Amniotic stem cell (primary cell): ENCODE measurements around the gene GPR139.

ENCODE experiments used
- DNase-seq: peaks from one replicate; lab custom pipeline; 2025; lab: John Stamatoyannopoulos, UW

GPR139 gene

DNA sequence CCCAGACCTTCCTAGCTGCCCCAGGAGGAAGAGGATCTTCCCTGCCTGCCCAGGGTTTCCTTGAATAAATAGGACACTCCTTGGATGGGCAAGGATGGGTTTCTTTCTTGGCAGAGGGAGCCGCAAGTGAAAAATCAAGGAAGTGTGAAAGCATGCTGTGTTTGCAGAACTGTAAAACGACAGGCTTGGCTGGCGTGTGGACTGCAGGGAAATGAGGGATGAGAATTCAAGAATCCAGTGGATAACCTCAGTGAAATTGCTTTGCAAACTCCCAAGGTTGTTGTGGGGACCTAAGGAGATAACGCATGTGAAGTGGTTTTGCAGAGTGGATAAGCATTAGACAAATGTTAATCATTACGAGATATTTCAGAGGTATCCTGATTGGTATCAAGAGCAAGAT lies 20.4 kb downstream of the GPR139 start:
- no peak for DNase-seq

DNA sequence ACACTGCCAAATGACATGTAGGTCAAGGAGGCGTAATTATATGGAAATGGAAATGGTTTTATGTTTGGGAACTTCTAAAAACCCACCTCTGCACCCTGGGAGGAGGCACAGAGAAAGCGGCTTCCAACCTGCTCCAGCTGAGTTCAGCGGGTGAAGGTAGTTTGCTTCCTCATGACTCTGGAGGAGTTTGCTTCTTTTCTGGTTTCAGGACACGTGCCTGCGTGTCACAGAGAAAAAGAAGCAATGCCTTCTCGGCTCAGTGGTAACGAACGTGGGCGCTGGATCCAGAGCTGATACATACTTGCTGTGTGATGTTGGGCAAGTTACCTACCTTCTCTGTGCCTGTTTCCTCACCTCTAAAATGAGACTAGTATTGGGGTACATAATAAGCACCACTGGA lies 22.1 kb downstream of the GPR139 start:
- no peak for DNase-seq

DNA sequence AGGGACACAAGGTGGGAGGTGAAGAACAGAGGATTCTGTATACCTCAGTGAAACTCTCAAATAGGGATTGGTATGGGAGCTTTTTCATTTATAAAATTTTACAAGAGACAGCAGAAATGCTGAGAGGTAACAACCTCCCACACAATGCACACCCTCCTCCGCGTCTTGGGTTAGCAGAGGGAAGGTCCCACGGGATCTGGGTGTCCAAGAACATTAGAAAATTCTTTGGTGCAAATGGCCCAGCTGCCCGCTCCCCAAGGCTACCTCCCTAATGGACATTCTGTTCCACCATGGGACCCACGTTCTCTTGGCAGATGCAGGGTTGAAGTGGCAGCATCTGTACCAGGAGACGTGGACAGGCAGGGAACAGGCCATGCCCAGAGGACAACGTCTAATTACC lies 22.5 kb downstream of the GPR139 start:
- DNase-seq: no peak

- no peak for DNase-seq
These were observed 23.9 kb downstream of the GPR139 start for GRCh38 chr16:20049831-20050230.

GRCh38 chr16:20045886-20046285 lies 27.8 kb downstream of the GPR139 start:
- no peak for DNase-seq

DNA sequence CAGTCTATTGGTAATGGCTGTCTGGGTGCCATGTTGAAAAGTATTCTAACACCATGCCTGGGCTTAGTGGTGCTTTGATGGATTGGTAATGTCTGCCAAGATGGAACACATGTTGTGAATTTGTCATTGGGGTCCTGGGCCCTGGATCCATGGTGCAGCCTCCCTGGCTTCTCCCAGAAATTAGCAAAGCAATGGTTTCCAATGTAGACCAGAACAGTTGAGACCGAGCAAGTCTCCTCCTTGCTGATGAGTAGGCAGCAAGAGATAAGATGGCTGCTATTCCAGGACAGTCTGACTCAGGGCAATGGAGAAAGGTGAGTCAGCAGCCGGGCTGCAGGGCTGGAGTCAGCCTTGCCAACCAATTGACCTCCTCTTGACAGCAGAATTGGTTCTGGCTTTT lies 30.8 kb downstream of the GPR139 start:
- DNase-seq: no peak

GRCh38 chr16:20041924-20042596 lies 31.6 kb downstream of the GPR139 start:
- no peak for DNase-seq

- DNase-seq: no peak
These were observed 33.7 kb downstream of the GPR139 start for GRCh38 chr16:20040011-20040410.

DNA sequence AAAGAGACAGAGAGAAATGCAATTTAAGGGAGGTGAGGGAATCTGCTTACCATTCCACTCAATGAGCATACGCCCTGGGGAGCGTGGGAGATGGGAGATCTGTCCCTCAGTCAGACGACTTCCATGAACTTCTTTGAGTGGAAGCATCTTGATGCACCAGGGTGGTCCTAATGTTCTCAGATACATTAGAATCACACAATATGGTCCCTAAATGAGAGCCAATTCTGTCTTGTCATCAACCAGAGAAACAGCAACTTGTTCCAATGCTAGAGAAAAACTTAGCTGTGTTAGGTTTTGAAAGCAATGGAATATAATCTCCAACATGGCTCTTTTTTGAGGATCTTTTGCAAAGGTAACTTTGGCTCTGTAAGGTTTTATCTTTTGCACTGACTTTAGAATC lies 44.1 kb downstream of the GPR139 start:
- no peak for DNase-seq

DNA sequence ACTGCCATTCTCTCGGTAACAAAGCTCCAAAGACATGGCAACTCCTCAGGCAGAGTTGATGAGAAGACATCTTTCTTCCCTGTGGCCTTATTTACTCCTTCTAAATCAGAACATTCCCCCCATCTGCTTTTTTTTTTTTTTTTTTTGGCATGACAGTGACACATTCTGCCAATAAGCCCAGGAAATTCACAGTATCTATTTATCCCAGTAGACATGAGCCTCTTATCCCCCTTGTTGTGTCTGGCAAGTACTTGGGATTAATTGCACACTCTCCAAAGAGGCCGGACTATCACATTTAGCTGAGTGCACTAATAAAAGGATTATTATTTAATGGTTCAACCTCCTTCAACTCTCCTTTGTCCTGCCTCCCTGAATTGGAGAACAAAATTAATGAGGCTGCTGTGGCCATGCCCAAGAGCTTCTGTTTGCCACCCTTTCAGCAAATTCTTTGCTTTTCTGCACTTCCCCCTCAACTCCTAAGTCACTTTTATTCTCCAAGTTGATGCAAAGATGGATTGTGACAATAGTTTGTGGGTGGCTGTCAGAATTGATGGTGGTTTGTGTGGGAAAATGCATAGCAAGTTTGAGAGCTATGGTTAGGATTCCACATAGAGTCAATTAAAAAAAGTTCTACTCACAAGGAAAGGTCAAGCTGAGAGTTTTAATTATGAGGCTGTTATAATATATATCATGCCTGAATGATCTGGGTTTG lies 47.2 kb downstream of the GPR139 start:
- no peak for DNase-seq

DNA sequence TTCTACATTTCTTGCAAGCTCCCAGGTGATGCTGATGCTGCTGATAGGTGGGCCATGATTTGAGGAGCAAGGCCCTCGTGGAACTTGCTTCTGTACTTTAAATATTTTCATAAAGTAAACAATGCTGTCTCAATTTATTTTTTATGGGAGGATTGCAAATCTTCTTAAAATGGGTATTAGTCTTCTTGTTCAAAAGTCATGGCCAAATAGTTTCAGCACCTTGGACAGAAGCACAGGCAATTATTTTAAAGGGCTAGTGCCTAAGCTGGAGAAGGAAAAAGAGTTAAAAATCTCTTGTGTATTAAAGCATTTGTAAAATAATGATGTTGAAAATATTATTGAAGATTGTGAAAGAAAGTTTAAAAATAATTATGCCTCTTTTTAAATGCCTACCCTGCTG lies 50.5 kb downstream of the GPR139 start:
- DNase-seq: no peak

- DNase-seq: no peak
These were observed 52.7 kb downstream of the GPR139 start for GRCh38 chr16:20020976-20021375.

GRCh38 chr16:20020083-20020482 lies 53.6 kb downstream of the GPR139 start:
- DNase-seq: no peak

DNA sequence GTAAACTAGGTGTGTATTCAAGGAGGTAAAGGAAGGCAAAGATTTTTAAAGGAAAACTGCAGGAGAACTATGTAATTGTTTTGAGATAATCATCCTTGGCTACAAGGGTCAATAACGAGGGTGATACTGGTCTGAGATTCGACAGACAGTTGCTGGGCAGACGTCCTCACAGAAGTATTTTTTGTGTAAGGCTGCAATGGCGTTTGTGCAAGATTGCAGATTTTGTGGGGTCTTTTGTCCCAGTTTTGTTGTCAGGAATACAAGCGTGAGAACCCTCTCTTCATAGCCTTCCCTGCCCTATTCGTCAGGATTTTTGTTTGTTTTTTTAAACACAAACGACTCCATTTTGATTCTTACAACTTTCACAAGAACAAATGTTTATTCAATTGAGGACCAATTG lies 57.5 kb downstream of the GPR139 start:
- DNase-seq: no peak

GRCh38 chr16:20004931-20005330 lies 68.8 kb downstream of the GPR139 start:
- no peak for DNase-seq

- DNase-seq: no peak
These were observed 70.8 kb downstream of the GPR139 start for GRCh38 chr16:20002936-20003335.

- no peak for DNase-seq
These were observed 71.6 kb downstream of the GPR139 start for GRCh38 chr16:20001856-20002707.

- no peak for DNase-seq
These were observed 76.0 kb downstream of the GPR139 start for GRCh38 chr16:19997734-19998133.

GRCh38 chr16:19997264-19997663 lies 76.4 kb downstream of the GPR139 start:
- DNase-seq: no peak

DNA sequence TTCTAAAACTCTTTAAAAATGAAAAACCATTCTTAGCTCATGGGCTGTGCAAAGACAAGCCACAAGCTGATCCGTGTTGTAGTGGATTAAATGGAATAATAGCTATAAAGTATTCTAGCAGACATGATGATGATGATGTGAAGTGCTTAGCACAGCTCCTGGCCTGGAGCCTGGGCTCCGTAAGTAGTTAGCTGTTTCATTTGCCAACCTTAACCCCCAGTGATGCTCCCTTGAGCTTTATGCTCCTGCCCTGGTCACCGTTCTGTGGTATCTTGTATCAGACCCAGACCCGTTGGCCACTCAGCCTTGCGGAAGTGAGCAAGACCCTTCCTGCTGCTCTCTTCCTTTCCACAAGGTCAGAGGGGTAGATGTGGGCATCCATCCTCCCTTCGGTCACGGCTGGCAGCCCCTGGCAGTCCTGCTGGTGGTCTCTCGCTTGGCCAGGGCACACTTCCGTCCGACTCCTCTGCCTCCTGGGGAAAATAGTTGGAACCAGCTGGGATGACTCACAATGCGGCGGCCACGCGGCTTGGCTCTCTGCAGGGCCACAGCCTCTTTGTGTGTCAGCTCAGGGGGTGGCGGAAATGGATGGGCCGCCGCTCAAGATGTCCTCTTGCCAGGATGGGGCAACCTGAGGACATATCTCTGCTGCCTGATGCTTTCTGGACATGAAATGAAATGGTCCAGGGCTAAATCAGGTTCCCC lies 79.1 kb downstream of the GPR139 start:
- DNase-seq: no peak

- DNase-seq: no peak
These were observed 82.1 kb downstream of the GPR139 start for GRCh38 chr16:19991614-19992013.

- no peak for DNase-seq
These were observed 89.6 kb downstream of the GPR139 start for GRCh38 chr16:19984135-19984534.
